Bronchial epithelial cell (primary cell): ENCODE measurements around the gene THRB. TPM values are rescaled to one million over a fixed set of nuclear protein-coding genes. Genes with fewer than 3 reads are reported as not detected.

ENCODE experiments used
- DNase-seq: peaks from one replicate; pipeline ENCODE4 v3.0.0-alpha.2; 2010; ENCODE audit warnings: low read depth
- FAIRE-seq: peaks from 2 replicates; lab custom pipeline; 2011; peaks lifted over from hg19 to GRCh38; lab: Jason Lieb, UNC
- H3K27me3 ChIP-seq: 2 replicates; pipeline ENCODE4 v1.5.1; 2011; ENCODE audit warnings: low read length; ENCODE audit not compliant: control insufficient read depth, insufficient read depth
- H3K36me3 ChIP-seq: 2 replicates; pipeline ENCODE4 v1.5.1; 2011; ENCODE audit warnings: low read length; ENCODE audit not compliant: control insufficient read depth, insufficient read depth
- H3K4me3 ChIP-seq: 2 replicates; pipeline ENCODE4 v1.5.1; 2011; ENCODE audit warnings: mild to moderate bottlenecking, low read depth, low read length, control low read depth
- CTCF ChIP-seq: IDR thresholded peaks from 2 replicates; pipeline ENCODE4 v1.5.1; 2011; ENCODE audit warnings: mild to moderate bottlenecking, moderate library complexity, low read length, control low read depth, inconsistent platforms; ENCODE audit not compliant: insufficient read depth, severe bottlenecking
- total RNA-seq: library from RNA; depleted of rRNA; stranded (reverse); fragments of >200 nt; gene quantifications from 2 replicates; pipeline ENCODE4 v1.2.1, GENCODE V29; 2014

Gene THRB
- total RNA-seq, 1 donor from 2014 or later = 7.6 TPM

DNA sequence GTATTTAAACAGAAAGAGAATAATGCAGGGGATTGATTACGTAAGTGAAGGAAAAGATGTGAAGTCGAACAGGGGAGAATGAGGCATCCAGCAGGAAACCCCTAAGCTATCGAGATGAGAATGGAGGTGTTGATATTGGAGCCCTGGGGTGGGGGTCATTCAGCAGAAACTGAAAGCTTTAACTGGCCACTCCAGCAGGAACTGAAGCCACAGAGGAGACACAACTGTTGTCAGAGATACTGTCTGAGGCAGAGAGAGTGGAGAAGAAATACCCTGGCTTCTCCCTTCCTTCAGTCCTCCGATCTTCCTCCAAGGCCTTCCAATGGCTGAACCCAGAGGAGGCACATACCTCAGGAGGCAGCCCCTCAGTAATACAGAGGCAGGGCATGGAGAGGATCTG, 152.4 kb downstream of the THRB start:
- FAIRE-seq (no peak), DNase-seq (no peak)
- no peaks in the 10 kb centered on the region for H3K27me3 ChIP-seq
- H3K36me3 ChIP-seq = no peaks in the 10 kb centered on the region
- TF ChIP-seq CTCF = no peak
- no peak overlapping the region for H3K4me3 ChIP-seq

- no peak for TF ChIP-seq CTCF
- H3K4me3 ChIP-seq = no peak overlapping the region
- H3K36me3 ChIP-seq = no peaks in the 10 kb centered on the region
- FAIRE-seq = no peak
- no peaks in the 10 kb centered on the region for H3K27me3 ChIP-seq
- DNase-seq = no peak
Measured at GRCh38 chr3:24341668-24342067, 153.0 kb downstream of the THRB start.

DNA sequence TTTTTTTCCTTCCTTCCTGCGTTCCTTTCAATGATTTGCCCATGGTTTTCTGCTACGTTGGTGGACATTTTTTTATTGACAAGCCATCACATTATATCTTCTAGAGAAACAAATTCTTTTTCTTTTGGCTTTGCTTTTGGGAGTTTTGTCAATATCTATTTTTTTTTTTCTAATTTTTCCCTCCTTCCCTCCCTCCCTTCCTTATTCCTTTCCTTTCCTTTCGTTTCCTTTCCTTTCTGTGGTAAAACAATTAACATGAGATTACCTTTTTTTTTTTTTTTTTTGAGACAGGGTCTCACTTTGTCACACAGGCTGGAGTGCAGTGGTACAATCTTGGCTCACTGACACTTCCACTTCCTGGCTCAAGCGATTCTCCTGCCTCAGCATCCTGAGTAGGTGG, 153.7 kb downstream of the THRB start:
- no peak for FAIRE-seq
- Histone ChIP-seq H3K4me3 (no peak overlapping the region), H3K27me3 (no peaks in the 10 kb centered on the region), H3K36me3 (no peaks in the 10 kb centered on the region)
- no peak for TF ChIP-seq CTCF
- DNase-seq = no peak

DNA sequence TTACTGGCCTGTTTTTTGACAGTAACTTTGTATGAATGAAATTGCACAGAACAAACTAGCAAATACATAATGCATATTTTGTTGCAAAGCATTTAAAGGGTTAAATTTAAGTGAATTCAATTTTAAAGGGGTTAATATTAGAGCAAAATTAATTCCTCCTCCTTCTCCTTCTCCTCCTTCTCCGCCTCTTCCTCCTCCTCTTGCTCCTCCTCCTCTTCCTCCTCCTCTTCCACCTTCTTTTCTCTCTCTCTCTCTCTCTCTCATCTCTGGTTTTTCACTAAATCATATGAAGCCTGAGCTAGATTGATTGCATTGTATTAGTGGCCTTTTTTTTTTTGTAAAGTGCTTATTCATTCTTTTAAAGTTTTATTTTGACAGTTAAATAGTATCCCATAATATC, 154.5 kb downstream of the THRB start:
- FAIRE-seq (no peak), DNase-seq (no peak)
- H3K4me3 ChIP-seq = no peak overlapping the region
- no peak for TF ChIP-seq CTCF
- no peaks in the 10 kb centered on the region for H3K27me3 ChIP-seq
- H3K36me3 ChIP-seq = no peaks in the 10 kb centered on the region

DNA sequence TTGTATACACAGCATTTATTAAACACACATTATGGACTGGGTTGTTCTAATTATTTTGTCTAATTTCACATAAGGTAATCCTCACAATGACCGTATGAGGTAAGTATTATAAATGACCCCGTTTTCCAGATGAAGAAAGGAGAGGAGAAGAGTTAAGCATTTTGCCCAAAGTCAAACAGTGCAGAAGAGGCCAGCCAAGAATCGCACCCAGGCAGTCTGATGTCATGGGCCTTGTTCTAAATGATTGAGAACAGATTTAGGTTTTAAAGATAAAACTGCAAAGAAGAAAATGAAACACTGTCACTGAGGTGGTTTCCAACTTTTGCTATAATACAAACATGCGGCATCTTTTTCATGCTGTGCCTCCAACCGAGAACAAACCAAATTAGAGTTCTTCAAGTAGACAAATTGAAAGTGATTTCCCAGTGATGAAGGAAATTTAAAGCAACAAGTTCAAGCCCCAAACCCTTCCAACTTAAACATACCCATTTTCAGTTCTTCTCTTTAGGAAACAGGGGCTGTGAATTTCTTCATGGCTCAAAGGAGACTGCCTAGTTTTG, 155.3 kb downstream of the THRB start:
- no peak for FAIRE-seq
- no peak for TF ChIP-seq CTCF
- no peak for DNase-seq
- no peaks in the 10 kb centered on the region for H3K27me3 ChIP-seq
- no peaks in the 10 kb centered on the region for H3K36me3 ChIP-seq
- H3K4me3 ChIP-seq = no peak overlapping the region
